Measurements from ENCODE around the gene HHIPL1.
"Not testable (repeated sequence)": the region's sequence is repeated elsewhere in the genome, so short reads cannot be mapped to it uniquely, and the experiment has no call there.

The HHIPL1 gene

DNA sequence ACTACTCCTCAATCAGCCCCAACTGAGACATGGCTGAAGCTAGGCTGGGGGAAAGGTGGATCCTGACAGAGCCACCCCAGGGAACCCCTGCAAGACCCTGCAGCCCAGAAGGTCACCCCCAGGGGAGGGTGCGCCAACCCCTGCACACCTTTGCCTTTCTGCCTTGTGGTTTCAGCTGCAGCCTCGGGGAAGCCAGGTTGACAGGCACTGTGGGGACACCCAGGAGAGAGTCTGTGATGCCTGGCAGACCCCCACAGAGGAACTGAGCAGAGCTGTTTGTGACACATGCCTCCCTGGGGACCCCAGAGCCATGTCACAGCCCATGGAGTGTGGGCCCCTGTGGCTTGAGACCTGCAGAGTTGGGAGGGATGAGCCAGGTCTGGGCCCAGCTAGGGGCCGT, 11.8 kb upstream of the HHIPL1 start:
- in situ Hi-C loops (cut with MboI; ENCODE audit: low sequenced_read_pairs), result no loop called here

DNA sequence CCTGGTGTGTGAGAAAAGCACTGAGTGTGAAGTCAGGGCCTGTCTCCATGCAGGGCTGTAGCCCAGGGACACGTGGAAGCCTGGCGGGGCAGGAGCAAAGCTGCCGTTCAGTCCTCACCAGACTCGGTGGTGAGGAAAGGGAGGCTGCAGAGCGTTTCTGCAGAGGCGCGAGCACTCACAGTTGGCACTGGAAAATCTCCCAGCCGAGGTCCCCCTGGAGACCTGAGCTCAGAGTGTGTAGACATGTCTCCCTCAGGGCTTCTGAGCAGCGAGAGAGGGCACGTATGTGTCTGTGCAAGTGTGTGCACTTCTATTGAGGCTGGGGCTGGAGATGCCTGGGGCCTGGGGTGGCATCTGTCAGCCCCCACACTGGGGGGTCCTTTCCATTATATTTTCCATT, 11.0 kb upstream of the HHIPL1 start:
- in situ Hi-C loops (cut with MboI; ENCODE audit: low sequenced_read_pairs), result no loop called here

DNA sequence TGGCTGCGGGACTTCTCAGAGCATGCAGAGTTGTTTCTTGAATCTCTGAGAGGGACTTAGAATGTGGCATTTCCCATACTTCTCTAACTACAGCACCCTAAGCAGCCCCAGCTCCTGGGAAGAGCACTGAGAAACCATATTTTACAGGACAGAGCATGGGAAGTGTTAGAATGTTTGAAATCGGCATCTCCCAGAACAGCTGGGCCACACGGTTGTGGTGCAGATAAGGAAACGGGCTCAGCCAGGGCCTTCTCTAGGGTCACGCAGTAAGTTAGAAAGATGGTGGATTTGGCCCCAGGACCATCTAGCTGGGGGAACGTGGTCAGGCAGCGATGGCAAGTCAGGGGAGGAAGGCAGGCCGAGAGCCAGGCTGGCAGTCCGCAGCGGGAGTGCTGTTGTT, 10.5 kb upstream of the HHIPL1 start:
- in situ Hi-C loops (cut with MboI; ENCODE audit: low sequenced_read_pairs), result no loop called here

DNA sequence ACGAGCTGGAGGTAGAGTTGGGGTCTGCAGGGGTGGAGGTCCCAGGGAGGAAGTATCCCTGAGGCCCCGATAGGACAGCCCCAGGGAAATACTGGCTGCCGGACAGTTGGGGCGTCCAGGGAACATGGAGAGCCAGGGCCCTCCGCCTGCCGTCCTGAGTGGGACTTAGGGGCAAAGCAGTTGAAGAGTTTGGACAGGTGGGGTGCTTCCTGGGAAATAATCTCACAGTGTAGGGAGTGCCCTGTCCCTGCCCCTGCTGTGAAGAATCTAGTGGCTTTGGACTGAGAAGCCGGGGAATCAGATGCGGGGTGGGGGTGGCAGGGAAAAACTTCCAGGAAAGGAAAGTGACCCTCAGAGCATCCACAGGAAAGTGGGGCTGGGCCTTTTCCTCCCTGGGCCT, 9.8 kb upstream of the HHIPL1 start:
- in situ Hi-C loops (cut with MboI; ENCODE audit: low sequenced_read_pairs), result no loop called here

DNA sequence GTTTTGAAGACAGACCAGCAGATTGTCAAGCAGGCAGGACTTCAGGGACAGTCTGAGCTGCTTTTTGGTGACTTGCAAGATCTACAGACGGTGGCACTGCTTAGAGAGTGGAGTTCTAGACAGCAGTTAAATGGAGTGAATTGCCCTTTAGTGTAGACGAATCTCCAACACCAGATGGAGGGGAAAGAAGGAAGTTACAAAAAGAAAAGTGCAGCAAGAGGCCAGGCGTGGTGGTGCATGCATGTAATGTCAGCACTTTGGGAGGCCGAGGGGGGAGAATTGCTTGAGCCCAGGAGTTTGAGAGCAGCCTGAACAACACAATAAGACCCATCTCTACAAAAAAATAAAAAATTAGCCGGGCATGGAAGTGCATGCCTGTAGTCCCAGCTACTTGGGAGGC, 8.4 kb upstream of the HHIPL1 start:
- in situ Hi-C loops (cut with MboI; ENCODE audit: low sequenced_read_pairs), result no loop called here

DNA sequence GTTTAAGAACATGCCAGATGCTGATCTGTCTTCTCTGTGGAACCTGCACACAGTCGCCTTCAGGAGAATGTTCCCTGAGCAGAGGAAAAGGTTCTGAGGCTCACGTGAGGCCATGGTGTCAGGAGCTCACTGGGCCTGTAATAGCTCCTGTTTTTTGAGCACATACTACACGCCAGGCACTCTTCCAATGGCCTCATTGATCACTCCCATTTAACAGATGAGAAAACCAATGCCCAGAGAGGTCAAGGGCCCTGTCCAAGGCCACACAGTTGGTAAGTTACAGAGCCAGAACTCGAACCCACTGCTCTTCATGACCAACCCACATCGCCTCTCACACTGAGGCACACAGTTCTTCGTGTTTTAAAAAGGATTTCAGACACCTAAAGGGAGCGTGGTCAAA, 7.3 kb upstream of the HHIPL1 start:
- in situ Hi-C loops (cut with MboI; ENCODE audit: low sequenced_read_pairs), result no loop called here

DNA sequence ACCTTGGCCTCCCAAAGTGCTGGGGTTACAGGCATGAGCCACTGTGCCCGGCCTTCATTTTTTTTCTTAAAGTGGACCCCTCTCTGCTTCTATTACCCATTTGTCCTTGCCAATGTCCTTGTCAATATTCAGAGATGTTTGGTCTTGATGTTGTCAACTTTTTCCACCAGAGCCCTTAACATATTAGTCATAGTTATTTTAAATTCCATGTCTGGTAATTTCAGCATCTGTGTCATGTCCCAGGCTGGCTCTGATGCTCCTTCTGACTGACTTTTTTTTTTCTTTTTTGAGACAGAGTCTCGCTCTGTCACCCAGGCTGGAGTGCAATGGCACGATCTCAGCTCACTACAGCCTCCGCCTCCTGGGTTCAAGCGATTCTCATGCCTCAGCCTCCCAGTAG, 2.2 kb upstream of the HHIPL1 start:
- in situ Hi-C loops (cut with MboI; ENCODE audit: low sequenced_read_pairs), result not testable (repeated sequence)

DNA sequence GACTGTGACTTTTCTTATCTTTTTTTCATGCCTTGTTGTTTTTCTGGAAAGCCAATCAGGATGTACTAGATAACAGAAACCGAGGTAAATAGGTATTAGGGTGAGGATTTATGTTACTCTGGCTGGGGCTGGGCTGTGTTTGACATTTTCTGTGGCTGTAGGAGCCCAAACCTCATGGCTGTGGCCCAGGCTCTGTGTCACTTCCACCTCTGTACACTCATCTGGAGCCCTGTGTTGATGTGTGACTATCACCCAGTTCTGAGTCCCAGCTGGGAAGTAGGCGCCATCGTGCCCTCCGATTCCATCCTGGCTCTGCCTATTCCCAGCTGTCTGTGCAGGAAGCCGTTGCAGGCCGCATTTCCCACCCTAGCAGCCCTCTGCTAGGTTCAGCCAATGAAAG, 1.6 kb upstream of the HHIPL1 start:
- in situ Hi-C loops (cut with MboI; ENCODE audit: low sequenced_read_pairs), result no loop called here

DNA sequence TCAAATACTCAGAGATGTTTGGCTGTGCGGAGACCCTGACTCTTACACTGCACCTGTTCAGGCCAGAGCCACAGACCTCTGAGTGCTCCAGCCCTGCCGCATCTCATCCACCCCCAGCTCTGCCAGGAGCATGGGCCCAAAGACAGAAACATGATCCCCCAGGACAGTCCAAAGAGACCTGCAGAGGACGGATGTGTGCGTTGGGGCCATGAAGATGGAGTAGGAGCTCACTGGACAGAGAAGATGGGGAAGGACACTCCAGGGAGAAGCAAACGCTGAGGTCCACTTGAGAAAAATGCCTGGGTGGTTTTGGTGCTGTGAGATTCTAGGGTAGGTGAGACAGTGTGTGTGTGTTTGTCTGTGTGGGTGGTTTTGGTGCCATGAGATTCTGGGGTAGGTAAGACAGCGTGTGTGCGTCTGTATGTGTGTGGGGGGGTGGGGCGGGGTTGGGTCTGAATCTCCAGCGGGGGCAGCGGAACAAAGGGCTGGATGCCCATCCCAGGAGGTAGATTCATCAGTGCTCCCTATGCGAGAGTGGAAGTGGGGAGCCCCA, 818 bp upstream of the HHIPL1 start:
- in situ Hi-C loops (cut with MboI; ENCODE audit: low sequenced_read_pairs), result no loop called here

DNA sequence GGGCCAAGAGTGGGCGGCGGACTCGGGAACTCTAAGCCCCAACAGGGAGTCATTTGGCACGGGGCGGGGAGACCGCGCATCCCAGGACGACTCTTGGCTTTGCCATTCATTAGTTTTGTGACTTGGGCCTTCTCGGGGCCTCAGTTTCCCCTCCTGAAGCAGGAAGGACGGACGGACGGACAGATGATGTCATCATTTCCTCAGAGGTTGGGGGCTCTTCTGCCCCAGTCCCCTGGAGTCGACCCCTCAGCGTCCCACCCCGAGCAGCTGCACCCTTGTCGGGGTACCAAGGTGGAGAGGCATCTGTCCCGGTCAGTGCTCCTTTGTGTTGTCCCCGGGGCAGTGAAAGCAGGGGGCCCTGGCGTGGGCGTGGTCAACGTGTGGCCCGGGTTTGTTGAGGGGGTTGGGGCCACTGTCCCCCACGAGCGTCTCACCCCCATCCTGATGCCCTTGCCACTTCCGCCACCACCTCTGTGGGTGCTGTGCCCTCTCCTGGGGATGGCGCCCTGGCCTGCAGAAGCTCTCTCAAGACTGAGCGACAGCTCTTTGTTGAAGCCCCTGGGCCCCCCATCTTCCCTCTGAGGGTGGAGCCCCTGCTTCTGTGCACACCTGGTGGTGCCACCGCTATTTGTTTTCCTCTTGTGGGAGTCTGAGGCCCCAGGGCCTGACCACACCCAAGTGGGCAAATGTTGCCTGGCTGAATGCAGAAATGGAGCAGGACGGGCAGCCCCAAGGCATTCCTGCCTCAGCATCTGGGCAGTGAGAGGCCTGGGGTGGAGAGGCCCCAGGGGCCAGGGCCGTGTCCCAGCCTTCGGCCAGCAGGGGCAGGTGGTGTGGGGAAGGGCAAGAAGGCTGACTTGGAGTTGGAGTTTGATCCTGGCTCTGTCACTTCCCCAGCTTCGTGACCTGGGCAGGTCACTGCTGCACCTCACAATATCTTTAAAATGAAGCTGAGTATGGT, 896 bp downstream of the HHIPL1 start:
- in situ Hi-C loops (cut with MboI; ENCODE audit: low sequenced_read_pairs), result no loop called here

DNA sequence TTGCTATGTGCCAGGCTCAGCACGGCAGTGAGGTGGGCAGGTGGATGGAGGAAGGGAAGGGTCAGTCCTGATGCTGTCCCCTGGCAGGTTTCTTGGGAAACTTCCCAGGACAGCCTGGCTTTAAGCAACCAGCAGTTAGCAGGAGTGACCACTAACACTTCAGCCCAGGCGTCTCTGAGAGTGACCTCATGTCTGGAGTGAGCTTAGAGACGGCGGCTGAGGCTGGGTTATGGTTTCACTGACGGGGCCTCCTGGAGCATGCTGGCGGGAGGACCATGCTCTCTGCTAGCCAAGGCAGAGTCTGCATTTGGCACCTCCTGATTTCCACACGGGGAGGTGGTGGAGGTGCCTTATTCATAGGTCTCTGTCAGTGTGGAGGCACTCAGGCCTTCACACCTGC, 2.5 kb downstream of the HHIPL1 start:
- in situ Hi-C loops (cut with MboI; ENCODE audit: low sequenced_read_pairs), result no loop called here

DNA sequence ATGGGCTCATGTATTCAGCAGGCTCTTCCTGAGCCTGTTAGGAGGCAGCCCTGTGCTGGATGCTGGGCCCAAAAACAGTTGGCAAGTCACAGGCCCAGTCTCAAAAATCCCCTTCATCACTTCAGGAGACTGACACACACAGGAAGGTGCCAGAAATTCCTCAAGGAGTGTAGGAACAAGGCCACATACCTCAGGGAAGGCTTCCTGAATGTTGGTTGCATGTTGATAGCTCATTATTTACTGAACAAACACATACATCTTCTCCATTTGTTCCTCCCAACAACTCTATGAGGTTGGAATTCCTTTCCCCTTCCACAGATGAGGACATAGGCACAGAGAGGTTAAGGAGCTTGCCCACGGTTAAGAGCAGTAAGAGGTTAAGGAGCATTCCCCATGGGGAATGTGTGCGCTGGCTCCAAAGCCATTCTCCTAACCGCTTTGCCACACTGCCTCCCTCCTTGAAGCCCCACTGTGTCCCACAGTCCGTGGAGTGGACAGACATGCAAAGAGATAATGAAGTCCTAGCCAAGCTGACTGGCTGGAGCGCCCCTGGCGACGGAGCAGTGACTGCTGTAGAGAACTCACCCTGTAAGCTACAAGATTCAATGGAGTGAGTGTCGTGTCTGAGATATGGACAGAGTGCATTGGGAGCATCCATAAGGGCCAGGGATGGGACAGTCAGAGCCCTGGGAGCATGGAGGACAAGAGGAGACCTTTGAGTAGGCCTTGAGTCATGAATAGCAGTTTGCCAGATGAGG, 3.3 kb downstream of the HHIPL1 start:
- in situ Hi-C loops (cut with MboI; ENCODE audit: low sequenced_read_pairs), result no loop called here

DNA sequence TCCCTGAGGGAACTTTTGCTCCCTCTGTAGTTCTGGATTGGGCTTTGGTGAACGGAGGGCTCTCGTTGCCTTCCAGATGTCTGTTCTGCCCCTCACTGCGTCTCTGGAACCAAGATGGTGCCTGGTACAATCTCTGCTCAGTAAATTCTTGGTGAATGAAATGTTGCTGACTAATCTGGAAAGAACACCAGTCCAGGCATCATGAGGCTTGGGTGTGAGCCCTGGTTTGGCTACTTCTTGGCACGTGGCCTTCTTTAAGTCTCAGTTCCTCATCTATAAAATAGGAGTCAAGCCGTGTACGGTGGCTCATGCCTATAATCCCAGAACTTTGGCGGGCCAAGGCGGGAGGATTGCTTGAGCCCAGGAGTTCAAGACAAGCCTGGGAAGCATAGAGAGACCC, 4.3 kb downstream of the HHIPL1 start:
- in situ Hi-C loops (cut with MboI; ENCODE audit: low sequenced_read_pairs), result no loop called here

DNA sequence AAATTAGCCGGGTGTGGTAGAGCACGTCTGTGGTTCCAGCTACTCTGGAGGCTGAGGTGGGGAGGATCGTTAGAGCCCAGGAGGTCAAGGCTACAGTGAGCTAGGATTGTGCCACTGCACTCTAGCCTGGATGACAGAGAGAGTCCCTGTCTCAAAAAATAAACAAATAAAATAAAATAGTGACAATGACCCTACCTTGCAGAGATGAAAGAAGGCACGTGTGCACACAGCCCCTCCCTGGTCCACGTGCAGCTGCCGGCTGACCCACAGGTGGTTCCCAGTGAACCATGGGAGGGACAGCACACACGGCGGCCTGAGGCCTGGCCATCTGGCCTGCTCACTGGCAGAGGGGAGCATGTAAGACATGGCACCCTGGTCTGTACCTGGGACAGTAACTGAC, 4.7 kb downstream of the HHIPL1 start:
- in situ Hi-C loops (cut with MboI; ENCODE audit: low sequenced_read_pairs), result no loop called here

DNA sequence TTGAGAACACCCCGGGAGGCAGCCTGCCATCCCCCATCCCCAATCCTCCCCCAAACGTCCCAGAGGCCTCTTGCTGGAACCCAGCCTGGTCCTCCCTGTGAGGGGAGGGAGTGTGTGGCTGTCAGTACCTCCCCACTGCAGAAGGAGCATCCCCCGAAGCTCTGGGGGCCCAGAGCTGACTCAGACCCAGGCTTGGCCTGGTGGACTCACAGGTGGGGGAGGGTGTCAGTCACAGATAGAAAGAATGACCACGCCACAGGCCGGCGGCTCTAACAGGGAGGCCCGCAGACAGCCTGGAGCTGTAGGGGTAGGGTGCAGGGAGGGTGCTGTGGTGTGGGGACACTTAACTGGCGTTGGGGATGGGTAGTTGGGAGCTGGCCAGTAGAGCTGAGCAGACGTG, 5.3 kb downstream of the HHIPL1 start:
- in situ Hi-C loops (cut with MboI; ENCODE audit: low sequenced_read_pairs), result no loop called here

DNA sequence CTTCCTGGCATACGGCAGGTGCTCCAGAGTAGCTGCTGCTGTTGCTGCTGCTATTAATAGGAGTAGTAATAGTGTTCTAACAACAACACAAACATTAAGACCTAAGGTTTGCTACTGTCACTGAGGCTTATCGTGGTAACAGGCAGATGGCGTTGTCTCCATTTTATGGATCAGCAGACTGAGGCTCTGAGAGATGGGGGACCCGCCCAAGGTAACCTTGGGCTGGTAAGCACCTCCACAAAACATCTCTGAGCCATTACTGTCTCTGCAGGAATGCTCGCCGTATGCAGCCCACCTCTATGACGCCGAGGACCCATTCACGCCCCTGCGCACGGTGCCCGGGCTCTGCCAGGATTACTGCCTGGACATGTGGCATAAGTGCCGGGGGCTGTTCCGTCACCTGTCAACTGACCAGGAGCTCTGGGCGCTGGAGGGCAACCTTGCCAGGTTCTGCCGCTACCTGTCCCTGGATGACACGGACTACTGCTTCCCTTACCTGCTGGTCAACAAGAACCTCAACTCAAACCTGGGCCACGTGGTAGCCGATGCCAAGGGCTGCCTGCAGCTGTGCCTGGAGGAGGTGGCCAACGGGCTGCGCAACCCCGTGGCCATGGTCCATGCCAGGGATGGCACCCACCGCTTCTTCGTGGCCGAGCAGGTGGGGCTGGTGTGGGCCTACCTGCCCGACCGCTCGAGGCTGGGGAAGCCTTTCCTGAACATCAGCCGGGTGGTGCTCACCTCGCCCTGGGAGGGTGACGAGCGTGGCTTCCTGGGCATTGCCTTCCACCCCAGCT, 7.2 kb downstream of the HHIPL1 start:
- in situ Hi-C loops (cut with MboI; ENCODE audit: low sequenced_read_pairs), result no loop called here

DNA sequence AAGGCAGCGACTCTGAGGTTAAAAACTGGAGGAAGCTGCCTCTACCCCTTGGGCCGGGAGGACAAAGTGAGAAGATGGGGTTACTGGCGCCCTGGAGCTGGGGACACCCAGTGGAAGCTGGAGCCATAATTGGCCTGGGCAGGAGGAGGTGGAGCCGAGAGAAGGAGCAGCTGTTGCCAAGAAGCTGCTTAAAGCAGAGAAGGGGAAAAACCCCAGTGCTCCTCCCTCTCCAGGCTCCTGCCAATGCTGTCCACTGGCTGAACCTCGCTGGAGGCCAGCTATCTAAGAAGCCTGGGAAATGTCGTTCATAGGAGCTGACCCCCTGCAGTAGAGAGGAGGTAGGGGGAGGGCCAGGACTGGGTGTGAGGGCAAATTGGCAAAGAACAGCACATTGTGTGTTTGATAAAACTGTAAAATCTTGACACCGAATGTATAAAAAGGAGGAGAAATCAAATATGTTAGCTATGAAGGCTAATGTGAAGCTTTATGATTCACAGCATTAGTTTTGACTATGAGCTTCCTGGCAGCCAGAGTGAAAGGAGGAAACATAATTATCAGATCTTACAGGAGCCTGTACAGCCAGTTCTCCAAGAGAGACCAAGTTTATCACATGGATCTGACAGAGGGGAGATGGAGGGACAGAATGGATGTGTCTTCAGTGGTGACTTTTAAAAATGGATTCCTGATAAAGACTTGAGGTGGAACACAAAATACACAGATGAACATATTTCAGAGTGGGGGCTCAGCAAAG, 9.5 kb downstream of the HHIPL1 start:
- in situ Hi-C loops (cut with MboI; ENCODE audit: low sequenced_read_pairs), result no loop called here

DNA sequence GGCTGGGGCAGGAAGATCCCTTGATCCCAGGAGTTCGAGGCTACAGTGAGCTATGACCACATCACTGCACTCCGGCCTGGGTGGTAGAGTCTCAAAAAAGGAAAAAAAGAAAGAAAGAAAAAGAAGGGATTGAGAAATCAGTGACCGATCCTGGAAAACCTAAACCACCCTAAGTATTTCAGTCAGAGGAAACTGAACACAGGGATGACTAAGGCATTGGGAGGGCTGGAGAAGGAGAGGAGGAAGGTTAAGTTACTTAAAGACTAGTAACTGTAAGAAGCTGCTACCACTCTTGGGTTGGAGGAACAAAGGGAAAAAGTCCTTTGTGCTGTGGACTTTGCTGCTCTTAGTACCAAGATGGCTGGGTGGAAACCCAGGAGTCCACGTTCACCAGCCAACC, 10.6 kb downstream of the HHIPL1 start:
- in situ Hi-C loops (cut with MboI; ENCODE audit: low sequenced_read_pairs), result no loop called here

DNA sequence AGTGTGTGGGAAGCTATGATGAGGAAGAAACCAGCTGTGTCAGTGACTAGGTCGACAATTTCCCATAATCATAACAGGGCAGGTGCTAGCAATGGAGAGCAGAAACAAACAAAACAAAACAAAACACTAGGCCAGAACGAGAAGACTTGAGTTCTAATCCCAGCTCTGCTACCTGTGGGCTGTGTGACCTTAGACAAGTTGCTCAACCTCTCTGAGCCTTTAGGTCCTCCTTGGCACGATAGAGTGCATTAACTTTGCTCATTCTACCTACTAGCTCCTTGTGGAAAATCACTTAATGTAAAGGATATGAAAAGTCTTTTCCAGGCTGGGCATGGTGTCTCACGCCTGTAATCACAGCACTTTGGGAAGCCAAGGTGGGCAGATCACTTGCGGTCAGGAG, 11.2 kb downstream of the HHIPL1 start:
- in situ Hi-C loops (cut with MboI; ENCODE audit: low sequenced_read_pairs), result no loop called here

DNA sequence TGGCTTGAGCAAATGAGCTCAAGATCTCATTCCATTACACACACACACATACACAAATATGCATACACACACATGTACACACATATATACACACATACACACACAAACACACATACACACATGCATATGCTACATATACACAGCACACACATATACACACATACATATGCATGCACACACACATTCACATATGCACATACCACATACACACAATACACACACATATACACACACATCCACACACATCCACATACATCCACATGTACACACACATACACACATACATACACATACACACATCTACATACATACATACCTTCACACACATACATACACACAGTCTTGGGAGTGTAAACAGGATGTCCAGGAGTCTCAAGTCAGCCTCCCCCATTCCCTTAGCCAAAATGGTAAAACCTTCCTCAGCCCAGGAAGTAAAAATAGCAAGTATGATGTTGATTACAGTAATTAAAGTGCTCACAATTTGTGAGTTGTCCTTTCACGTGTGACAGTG, 12.8 kb downstream of the HHIPL1 start:
- in situ Hi-C loops (cut with MboI; ENCODE audit: low sequenced_read_pairs), result no loop called here
